ENCODE data around the gene ZNF701.
"Not testable (repeated sequence)": the region's sequence is repeated elsewhere in the genome, so short reads cannot be mapped to it uniquely, and the experiment has no call there.

ZNF701 gene

DNA sequence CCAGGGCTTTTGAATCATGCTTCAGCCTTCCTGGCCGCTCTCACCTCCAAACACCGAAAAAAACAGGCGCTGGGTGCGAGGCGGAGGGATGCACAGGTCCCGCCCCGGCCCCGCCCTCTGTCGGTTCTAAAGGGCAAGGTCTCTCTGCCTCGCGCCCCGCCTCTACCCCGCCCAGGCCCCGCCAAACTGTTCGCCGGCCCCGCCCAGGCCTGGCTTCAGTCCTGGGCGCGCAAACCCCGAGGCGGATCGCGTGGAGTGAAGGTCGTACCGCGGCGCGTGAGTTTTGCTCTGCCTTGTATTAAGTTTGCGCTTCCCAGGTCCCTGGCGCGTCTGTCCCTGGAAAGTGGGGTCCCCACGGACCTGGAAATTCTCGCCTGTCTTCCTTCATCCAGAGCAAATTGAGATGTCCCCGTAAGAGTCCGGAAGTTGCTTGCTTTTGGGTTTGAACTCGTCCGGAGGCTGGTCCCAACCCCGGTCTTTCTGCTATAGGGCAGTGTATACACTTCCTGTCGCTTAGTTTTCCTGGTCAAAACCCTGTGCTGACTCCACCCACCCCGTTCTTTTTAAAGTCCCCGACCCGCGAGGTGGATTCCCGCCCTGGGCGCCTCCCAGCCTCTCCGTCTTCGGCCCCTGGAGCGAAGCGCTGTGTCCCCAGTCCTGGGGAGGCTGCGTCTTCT, 34.2 kb upstream of the ZNF701 start (continued):
- TF ChIP-seq REST (tag by site-specific recombination; IDR thresholded peaks at IDR 0.05): no peak
- TF ChIP-seq ZNF354C (tag by site-specific recombination; IDR thresholded peaks at IDR 0.05; ENCODE audit: borderline replicate concordance, low read depth): no peak
- TF ChIP-seq ZBTB44 (tag by site-specific recombination; IDR thresholded peaks at IDR 0.05): no peak
- TF ChIP-seq ZNF629 (tag by site-specific recombination; IDR thresholded peaks at IDR 0.05): no peak

DNA sequence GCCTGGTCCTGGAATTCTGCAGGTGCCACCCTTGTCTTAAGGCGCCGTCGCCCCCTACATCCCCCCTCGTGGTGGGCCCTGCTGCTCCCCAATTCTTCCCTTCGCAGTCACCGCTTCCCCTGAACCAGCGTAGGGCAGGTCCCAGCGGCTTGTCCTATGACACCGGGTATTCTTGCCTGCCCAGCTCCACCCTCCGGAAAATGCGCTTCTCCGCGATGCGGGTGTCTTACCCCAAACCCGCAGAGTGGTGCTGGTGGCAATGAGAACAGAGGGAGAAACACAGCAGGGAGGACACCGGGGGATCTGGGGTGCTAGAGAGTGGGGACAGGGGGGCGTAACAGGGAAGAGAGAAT, 33.7 kb upstream of the ZNF701 start:
- H3K4me3 ChIP-seq (ENCODE audit: low read depth, low read length): no peak overlapping the region
- no peaks in the 10 kb centered on the region for H3K9me3 ChIP-seq (ENCODE audit: control insufficient read depth, insufficient read depth, low read depth, low read length)
- CTCF ChIA-PET: no interaction called here
- no peak for TF ChIP-seq ZNF292 (tag by site-specific recombination; IDR thresholded peaks at IDR 0.05; ENCODE audit: borderline replicate concordance, low read depth)
- no peak for TF ChIP-seq ZNF623 (tag by site-specific recombination; IDR thresholded peaks at IDR 0.05)
- no peak for TF ChIP-seq ZNF785 (tag by site-specific recombination; IDR thresholded peaks at IDR 0.05)
- TF ChIP-seq SALL2 (tag by site-specific recombination; IDR thresholded peaks at IDR 0.05; ENCODE audit: borderline replicate concordance): no peak
- TF ChIP-seq, protein P1, sequence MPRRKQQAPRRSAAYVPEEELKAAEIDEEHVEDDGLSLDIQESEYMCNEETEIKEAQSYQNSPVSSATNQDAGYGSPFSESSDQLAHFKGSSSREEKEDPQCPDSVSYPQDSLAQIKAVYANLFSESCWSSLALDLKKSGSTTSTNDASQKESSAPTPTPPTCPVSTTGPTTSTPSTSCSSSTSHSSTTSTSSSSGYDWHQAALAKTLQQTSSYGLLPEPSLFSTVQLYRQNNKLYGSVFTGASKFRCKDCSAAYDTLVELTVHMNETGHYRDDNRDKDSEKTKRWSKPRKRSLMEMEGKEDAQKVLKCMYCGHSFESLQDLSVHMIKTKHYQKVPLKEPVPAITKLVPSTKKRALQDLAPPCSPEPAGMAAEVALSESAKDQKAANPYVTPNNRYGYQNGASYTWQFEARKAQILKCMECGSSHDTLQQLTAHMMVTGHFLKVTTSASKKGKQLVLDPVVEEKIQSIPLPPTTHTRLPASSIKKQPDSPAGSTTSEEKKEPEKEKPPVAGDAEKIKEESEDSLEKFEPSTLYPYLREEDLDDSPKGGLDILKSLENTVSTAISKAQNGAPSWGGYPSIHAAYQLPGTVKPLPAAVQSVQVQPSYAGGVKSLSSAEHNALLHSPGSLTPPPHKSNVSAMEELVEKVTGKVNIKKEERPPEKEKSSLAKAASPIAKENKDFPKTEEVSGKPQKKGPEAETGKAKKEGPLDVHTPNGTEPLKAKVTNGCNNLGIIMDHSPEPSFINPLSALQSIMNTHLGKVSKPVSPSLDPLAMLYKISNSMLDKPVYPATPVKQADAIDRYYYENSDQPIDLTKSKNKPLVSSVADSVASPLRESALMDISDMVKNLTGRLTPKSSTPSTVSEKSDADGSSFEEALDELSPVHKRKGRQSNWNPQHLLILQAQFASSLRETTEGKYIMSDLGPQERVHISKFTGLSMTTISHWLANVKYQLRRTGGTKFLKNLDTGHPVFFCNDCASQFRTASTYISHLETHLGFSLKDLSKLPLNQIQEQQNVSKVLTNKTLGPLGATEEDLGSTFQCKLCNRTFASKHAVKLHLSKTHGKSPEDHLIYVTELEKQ (tag by site-specific recombination; IDR thresholded peaks at IDR 0.05; ENCODE audit: borderline replicate concordance): no peak
- TF ChIP-seq YY1 (tag by site-specific recombination; IDR thresholded peaks at IDR 0.05): no peak
- TF ChIP-seq KLF7 (tag by site-specific recombination; IDR thresholded peaks at IDR 0.05; ENCODE audit: borderline replicate concordance): no peak
- no peak for TF ChIP-seq ZNF223 (tag by site-specific recombination; IDR thresholded peaks at IDR 0.05)
- TF ChIP-seq ZNF184 (tag by site-specific recombination; IDR thresholded peaks at IDR 0.05): no peak
- no peak for TF ChIP-seq ZNF214 (tag by site-specific recombination; IDR thresholded peaks at IDR 0.05; ENCODE audit: borderline replicate concordance)
- TF ChIP-seq ZNF391 (tag by site-specific recombination; IDR thresholded peaks at IDR 0.05; ENCODE audit: borderline replicate concordance, low read depth): no peak
- TF ChIP-seq HOXC10 (CRISPR knock-in tag; IDR thresholded peaks at IDR 0.05): no peak
- TF ChIP-seq ZNF654 (tag by site-specific recombination; IDR thresholded peaks at IDR 0.05; ENCODE audit: low read depth): no peak
- TF ChIP-seq ZNF114 (tag by site-specific recombination; IDR thresholded peaks at IDR 0.05): no peak
- TF ChIP-seq, protein P2, sequence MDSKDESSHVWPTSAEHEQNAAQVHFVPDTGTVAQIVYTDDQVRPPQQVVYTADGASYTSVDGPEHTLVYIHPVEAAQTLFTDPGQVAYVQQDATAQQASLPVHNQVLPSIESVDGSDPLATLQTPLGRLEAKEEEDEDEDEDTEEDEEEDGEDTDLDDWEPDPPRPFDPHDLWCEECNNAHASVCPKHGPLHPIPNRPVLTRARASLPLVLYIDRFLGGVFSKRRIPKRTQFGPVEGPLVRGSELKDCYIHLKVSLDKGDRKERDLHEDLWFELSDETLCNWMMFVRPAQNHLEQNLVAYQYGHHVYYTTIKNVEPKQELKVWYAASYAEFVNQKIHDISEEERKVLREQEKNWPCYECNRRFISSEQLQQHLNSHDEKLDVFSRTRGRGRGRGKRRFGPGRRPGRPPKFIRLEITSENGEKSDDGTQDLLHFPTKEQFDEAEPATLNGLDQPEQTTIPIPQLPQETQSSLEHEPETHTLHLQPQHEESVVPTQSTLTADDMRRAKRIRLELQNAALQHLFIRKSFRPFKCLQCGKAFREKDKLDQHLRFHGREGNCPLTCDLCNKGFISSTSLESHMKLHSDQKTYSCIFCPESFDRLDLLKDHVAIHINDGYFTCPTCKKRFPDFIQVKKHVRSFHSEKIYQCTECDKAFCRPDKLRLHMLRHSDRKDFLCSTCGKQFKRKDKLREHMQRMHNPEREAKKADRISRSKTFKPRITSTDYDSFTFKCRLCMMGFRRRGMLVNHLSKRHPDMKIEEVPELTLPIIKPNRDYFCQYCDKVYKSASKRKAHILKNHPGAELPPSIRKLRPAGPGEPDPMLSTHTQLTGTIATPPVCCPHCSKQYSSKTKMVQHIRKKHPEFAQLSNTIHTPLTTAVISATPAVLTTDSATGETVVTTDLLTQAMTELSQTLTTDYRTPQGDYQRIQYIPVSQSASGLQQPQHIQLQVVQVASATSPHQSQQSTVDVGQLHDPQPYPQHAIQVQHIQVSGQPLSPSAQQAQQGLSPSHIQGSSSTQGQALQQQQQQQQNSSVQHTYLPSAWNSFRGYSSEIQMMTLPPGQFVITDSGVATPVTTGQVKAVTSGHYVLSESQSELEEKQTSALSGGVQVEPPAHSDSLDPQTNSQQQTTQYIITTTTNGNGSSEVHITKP (tag by site-specific recombination; IDR thresholded peaks at IDR 0.05): no peak
- no peak for TF ChIP-seq ZNF266 (tag by site-specific recombination; IDR thresholded peaks at IDR 0.05; ENCODE audit: low read depth)
- peaks cover 0 to 19% of the 10 kb centered on the region in 2 experiments; a peak in 1 of 3 replicates for H3K36me3 ChIP-seq (ENCODE audit: control insufficient read depth in 2 of 2, insufficient read depth in 1 of 2, low read length in 2 of 2)
- H3K4me1 ChIP-seq (ENCODE audit: control insufficient read depth, insufficient read depth, low read length): no peaks in the 10 kb centered on the region
- H3K27ac ChIP-seq (ENCODE audit: extremely low read depth, low read depth, low read length): no peak overlapping the region
- POLR2A ChIA-PET: no interaction called here

GRCh38 chr19:52538815-52539214, 31.3 kb upstream of the ZNF701 start:
- peaks cover 0 to 18% of the 10 kb centered on the region in 2 experiments; a peak in 1 of 3 replicates for H3K36me3 ChIP-seq (ENCODE audit: control insufficient read depth in 2 of 2, insufficient read depth in 1 of 2, low read length in 2 of 2)
- H3K9me3 ChIP-seq (ENCODE audit: control insufficient read depth, insufficient read depth, low read depth, low read length); CTCF ChIA-PET; H3K4me3 ChIP-seq (ENCODE audit: low read depth, low read length); H3K27ac ChIP-seq (ENCODE audit: extremely low read depth, low read depth, low read length); POLR2A ChIA-PET; H3K4me1 ChIP-seq (ENCODE audit: control insufficient read depth, insufficient read depth, low read length): not testable (repeated sequence)
